RWPE1 (cell line): Measurements from ENCODE around the gene SERPINB6.
"Not testable (repeated sequence)": the region's sequence is repeated elsewhere in the genome, so short reads cannot be mapped to it uniquely, and the experiment has no call there.

ENCODE experiments used
- CTCF ChIA-PET: fragments of 350-600 bp; sonication (Branson Sonifier 250); formaldehyde crosslinking; extraction: SDS; loops from one replicate; lab custom pipeline; 2021; lab: Yijun Ruan, JAX
- POLR2A ChIA-PET: fragments of 400-600 bp; formaldehyde crosslinking; extraction: SDS; loops from one replicate; lab custom pipeline; 2020; ENCODE audit warnings: antibody characterized with exemption; ENCODE audit not compliant: low non-redundant PET; lab: Yijun Ruan, JAX
- DNase-seq: peaks from one replicate; pipeline ENCODE4 v3.0.0; 2012; ENCODE audit warnings: low spot score
- H3K27ac ChIP-seq: fragments of 450-650 bp; 2 replicates; pipeline ENCODE4 v1.5.1; 2017
- TF ChIP-seq, protein P1 (sequence below): fragments of 450-650 bp; conservative IDR thresholded peaks from 2 replicates; pipeline ENCODE4 v1.5.1; 2017; ENCODE audit warnings: low read depth, mild to moderate bottlenecking

The SERPINB6 gene

DNA sequence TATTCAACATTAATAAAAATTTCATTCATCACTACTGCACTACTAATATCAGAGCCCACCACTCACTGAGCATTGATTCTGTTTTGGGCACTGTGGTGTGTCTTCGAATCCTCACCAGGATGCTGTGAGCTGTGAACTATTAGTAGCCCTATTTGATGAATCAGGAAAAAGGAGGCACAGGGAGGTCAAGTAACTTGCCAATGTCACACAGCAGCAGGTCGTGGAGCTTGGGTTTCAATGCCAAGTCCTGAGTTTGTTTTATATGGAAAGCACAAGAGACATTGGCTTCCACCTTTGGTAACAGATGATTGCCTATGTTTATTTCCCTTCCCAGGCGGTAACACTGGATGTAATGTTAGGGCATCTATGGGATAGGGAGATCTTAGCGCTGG, 43.3 kb upstream of the SERPINB6 start:
- no peak for DNase-seq
- no peak overlapping the region for H3K27ac ChIP-seq
- TF ChIP-seq, protein P1, sequence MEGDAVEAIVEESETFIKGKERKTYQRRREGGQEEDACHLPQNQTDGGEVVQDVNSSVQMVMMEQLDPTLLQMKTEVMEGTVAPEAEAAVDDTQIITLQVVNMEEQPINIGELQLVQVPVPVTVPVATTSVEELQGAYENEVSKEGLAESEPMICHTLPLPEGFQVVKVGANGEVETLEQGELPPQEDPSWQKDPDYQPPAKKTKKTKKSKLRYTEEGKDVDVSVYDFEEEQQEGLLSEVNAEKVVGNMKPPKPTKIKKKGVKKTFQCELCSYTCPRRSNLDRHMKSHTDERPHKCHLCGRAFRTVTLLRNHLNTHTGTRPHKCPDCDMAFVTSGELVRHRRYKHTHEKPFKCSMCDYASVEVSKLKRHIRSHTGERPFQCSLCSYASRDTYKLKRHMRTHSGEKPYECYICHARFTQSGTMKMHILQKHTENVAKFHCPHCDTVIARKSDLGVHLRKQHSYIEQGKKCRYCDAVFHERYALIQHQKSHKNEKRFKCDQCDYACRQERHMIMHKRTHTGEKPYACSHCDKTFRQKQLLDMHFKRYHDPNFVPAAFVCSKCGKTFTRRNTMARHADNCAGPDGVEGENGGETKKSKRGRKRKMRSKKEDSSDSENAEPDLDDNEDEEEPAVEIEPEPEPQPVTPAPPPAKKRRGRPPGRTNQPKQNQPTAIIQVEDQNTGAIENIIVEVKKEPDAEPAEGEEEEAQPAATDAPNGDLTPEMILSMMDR = no peak
- CTCF ChIA-PET = interaction anchor here (1.0 kb wide), 1 partner anchor 13 kb away, joined by 7 read pairs; no protein-coding TSS in a partner anchor
- POLR2A ChIA-PET = no interaction called here

DNA sequence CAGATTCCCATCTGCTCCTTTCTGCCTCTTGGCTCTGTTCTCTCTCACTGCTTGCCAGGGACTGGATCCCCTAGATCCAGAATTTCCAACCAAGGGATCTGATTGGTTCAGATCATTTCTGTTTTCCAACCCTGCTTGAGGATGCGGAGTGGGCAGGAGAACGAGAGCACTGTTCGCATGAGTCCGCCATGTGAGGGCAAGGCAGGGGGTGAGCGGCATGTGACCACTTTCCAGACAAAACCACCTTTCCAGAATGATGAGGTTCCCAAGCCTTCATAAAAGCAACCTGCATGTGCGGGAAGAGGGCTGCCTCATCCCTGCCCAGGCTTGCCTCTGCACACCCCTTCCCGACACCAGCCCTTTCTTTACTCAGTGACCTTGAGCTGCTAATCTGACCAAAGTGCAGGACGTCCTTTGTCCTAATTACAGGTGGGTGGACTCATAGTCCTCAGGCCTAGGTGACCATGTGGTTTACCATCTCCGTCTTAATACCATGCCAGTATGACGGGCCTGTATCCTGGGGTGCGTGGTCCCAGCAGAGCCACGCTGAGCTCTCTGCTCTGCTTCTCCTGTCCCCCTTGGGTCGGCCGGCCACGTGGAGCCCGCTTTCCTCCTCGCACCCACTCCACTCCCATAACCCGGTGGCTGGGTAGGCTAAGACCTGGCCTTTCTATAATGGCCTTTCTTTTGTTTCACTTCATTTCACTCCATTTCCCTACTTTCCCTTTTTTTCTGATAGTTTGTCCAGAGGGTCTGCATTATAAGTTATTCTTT, 42.7 kb upstream of the SERPINB6 start:
- CTCF ChIA-PET = interaction anchor here (0.6 to 1.0 kb wide), 3 partner anchors 12 to 1195 kb away, joined by 3 to 7 read pairs (median 3); no protein-coding TSS in a partner anchor

GRCh38 chr6:3013486-3013885, 42.1 kb upstream of the SERPINB6 start:
- ChIA-PET CTCF (interaction anchor here (0.6 to 0.7 kb wide), 2 partner anchors 60 to 1194 kb away, joined by 3 read pairs; no protein-coding TSS in a partner anchor), POLR2A (no interaction called here)
- peak overlapping the region; percentile 74 for H3K27ac ChIP-seq
- peak; percentile 72 for DNase-seq
- TF ChIP-seq, protein P1 = no peak

More for the DNA sequence above, 42.7 kb upstream of the SERPINB6 start:
- peak overlapping the region; percentile 74 for H3K27ac ChIP-seq
- TF ChIP-seq, protein P1 = no peak
- DNase-seq = no peak
- POLR2A ChIA-PET = no interaction called here

GRCh38 chr6:3011592-3011991, 40.2 kb upstream of the SERPINB6 start:
- no peak for DNase-seq
- no peak overlapping the region for H3K27ac ChIP-seq
- ChIA-PET POLR2A (no interaction called here), CTCF (no interaction called here)
- TF ChIP-seq, protein P1 = no peak

DNA sequence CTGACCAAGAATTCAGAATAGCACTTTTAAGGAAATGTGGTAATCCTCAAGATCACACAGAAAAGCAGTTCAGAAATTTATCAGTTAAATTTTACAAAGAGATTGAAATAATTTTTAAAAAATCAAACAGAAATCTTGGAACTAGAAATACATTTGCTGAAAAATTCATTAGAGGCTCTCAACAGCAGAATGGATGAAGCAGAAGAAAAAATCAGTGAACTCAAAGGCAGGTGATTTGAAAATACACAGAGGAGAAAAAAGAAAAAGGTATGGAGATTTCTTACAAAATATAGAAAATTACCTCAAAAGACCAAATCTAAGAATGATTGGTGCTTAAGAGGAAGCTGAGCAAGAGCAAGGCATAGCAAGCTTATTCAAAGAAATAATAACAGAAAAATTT, 39.8 kb upstream of the SERPINB6 start:
- ChIA-PET CTCF (interaction anchor here (1.6 kb wide), 1 partner anchor 9 kb away, joined by 4 read pairs; no protein-coding TSS in a partner anchor), POLR2A (no interaction called here)
- no peak for DNase-seq
- TF ChIP-seq, protein P1 = no peak
- no peak overlapping the region for H3K27ac ChIP-seq

DNA sequence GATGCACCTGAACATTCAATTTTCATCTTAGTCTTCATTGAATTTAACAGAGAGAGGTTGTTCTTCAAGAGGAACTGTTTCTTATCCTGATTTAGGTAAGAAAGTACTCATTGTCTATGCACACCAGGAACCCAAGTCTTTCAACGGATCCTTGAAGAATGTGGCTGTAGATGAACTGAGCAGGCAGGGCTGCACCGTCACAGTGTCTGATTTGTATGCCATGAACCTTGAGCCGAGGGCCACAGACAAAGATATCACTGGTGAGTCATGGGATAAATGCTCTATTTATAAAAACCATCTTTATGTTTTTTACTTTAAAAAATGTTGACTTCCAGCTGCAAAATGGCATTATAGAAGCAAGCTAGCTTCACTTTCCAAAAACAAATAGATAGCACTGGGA, 38.6 kb upstream of the SERPINB6 start:
- ChIA-PET CTCF (interaction anchor here (1.6 kb wide), 1 partner anchor 8 kb away, joined by 4 read pairs; no protein-coding TSS in a partner anchor), POLR2A (interaction anchor here (0.6 kb wide), 1 partner anchor 11 kb away, joined by 5 read pairs; no protein-coding TSS in a partner anchor)
- DNase-seq = no peak
- TF ChIP-seq, protein P1 = no peak
- H3K27ac ChIP-seq = no peak overlapping the region

GRCh38 chr6:3008712-3009265, 37.4 kb upstream of the SERPINB6 start:
- DNase-seq, CTCF ChIA-PET, POLR2A ChIA-PET, H3K27ac ChIP-seq: not testable (repeated sequence)
